ENCODE results near the gene TTLL5. TPM values are rescaled to one million over a fixed set of nuclear protein-coding genes. Genes with fewer than 3 reads are reported as not detected.

Gene TTLL5
- total RNA-seq, 4 donors from 2014 or later, result 14.2 to 27.1 (median 21.2) TPM

DNA sequence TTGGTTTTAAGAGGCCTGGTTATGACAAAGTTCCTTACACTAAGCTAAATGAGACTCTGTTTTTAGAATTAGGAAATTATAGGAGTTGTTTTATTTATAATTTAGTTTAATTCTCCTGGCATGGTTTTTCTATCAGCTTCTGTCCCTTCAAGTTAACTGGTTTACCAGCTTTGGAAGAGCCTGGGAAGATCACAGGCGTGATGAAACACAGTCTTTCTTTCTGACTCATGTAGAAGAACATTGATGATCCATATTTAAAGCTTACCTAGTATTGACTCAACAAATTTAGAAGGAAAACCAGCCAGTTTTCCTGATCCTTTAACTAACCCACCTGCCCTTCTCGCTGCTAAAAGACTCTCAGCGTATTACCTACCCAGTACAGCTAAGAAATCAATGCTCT, 165.6 kb downstream of the TTLL5 start:
- Histone ChIP-seq H3K27me3 (no peaks in the 10 kb centered on the region), H3K27ac (peak overlapping the region in 2 of 4 donors; percentile 68), H3K4me3 (no peak overlapping the region), H3K4me1 (peaks cover 0 to 58% (median 9%) of the 10 kb centered on the region in 3 donors), H3K36me3 (peaks cover 0 to 3% (median 0%) of the 10 kb centered on the region in 3 donors), H3K9me3 (no peaks in the 10 kb centered on the region)
- WGBS, 2 donors, result 62 to 86% methylated on average over 3 of the region's 3 CpGs
- DNase-seq, result no peak
- no peak for TF ChIP-seq POLR2A (IDR thresholded peaks at IDR 0.05)
- TF ChIP-seq, protein P1, sequence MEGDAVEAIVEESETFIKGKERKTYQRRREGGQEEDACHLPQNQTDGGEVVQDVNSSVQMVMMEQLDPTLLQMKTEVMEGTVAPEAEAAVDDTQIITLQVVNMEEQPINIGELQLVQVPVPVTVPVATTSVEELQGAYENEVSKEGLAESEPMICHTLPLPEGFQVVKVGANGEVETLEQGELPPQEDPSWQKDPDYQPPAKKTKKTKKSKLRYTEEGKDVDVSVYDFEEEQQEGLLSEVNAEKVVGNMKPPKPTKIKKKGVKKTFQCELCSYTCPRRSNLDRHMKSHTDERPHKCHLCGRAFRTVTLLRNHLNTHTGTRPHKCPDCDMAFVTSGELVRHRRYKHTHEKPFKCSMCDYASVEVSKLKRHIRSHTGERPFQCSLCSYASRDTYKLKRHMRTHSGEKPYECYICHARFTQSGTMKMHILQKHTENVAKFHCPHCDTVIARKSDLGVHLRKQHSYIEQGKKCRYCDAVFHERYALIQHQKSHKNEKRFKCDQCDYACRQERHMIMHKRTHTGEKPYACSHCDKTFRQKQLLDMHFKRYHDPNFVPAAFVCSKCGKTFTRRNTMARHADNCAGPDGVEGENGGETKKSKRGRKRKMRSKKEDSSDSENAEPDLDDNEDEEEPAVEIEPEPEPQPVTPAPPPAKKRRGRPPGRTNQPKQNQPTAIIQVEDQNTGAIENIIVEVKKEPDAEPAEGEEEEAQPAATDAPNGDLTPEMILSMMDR (IDR thresholded peaks at IDR 0.05), result no peak
- intact Hi-C loops (cut with DNase I), result no loop called here

DNA sequence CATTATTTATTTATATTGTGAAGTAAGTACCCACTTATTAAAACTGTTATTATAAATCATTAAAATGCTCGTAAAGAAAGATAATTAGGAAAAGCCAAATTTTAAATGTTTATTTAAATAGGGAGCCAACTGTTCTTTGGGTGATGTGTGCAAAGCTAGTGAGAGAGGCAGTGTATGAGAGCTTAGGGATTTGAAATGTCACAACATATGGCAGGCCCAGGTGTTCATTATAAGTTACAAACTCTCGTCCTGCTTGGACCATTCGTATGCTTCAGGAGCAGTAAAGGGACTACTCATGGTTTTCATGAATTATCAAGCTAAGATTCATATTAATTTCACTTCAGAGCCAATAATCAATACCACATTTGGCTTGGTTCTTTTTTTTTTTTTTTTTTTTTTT, 166.3 kb downstream of the TTLL5 start:
- peaks cover 0 to 57% (median 9%) of the 10 kb centered on the region in 3 donors for H3K4me1 ChIP-seq

DNA sequence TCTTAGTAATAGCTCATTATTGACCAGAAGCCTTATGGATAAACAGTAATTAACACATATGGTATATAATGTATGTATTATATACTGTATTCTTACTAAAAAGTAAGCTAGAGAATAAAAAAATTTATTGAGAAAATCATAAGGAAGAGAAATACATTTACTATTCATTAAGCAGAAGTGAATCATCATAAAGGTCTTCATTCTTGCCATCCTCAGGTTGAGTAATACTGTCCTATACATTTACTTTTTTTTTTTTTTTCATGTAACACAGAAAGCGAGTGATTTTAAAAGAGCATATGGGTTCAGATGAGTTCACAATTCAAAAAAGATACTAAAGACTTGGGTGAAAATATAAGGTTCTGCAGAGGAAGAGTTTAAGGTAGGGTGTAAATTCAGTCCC, 168.3 kb downstream of the TTLL5 start:
- H3K9me3 ChIP-seq, result no peaks in the 10 kb centered on the region
- no peak for DNase-seq
- peaks cover 0 to 38% (median 0%) of the 10 kb centered on the region in 3 donors for H3K4me1 ChIP-seq
- H3K27me3 ChIP-seq, result no peaks in the 10 kb centered on the region
- H3K27ac ChIP-seq, result no peak overlapping the region
- WGBS, 2 donors, result 93 to 94% methylated on average over 1 of the region's 1 CpG
- intact Hi-C loops (cut with DNase I), result no loop called here
- H3K36me3 ChIP-seq, result no peaks in the 10 kb centered on the region
- TF ChIP-seq, protein P1 (IDR thresholded peaks at IDR 0.05), result no peak
- no peak for TF ChIP-seq POLR2A (IDR thresholded peaks at IDR 0.05)
- no peak overlapping the region for H3K4me3 ChIP-seq

More for the DNA sequence above, 166.3 kb downstream of the TTLL5 start:
- intact Hi-C loops (cut with DNase I), result no loop called here
- Histone ChIP-seq H3K9me3 (no peaks in the 10 kb centered on the region), H3K27ac (no peak overlapping the region), H3K4me3 (no peak overlapping the region), H3K27me3 (no peaks in the 10 kb centered on the region), H3K36me3 (no peaks in the 10 kb centered on the region)
- 89 to 90% methylated on average over 3 of the region's 3 CpGs for WGBS, 2 donors
- no peak for DNase-seq
- no peak for TF ChIP-seq POLR2A (IDR thresholded peaks at IDR 0.05)
- TF ChIP-seq, protein P1 (IDR thresholded peaks at IDR 0.05), result no peak

DNA sequence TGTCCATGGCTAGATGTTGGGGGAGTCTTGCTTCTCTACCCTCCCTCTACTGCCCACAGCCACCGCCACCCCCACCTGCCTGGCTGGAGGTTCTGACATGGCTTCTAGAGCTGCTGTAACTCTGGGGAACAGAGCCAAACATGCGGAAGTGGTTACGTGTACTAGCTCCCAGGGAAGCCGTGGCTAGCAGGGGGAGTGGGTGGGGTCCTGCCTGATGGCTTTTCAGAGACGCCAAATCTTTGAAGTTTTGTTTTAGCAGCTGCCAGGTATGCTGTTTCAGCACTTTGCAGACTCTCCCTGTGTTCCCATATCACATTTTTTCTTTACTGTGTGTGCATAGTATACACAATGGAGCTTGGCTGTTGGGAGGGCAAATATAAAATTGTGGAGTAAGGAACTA, 170.4 kb downstream of the TTLL5 start:
- no peaks in the 10 kb centered on the region for H3K9me3 ChIP-seq
- H3K4me1 ChIP-seq, result peaks cover 0 to 18% (median 0%) of the 10 kb centered on the region in 3 donors
- peak overlapping the region in 2 of 4 donors; percentile 23 to 32 for H3K27ac ChIP-seq
- no peak overlapping the region for H3K4me3 ChIP-seq
- no peak for DNase-seq
- no peaks in the 10 kb centered on the region for H3K27me3 ChIP-seq
- intact Hi-C loops (cut with DNase I), result no loop called here
- no peaks in the 10 kb centered on the region for H3K36me3 ChIP-seq
- WGBS, 2 donors, result 44 to 71% methylated on average over 2 to 5 of the region's 5 CpGs
- TF ChIP-seq, protein P1 (IDR thresholded peaks at IDR 0.05), result no peak
- TF ChIP-seq POLR2A (IDR thresholded peaks at IDR 0.05), result no peak

DNA sequence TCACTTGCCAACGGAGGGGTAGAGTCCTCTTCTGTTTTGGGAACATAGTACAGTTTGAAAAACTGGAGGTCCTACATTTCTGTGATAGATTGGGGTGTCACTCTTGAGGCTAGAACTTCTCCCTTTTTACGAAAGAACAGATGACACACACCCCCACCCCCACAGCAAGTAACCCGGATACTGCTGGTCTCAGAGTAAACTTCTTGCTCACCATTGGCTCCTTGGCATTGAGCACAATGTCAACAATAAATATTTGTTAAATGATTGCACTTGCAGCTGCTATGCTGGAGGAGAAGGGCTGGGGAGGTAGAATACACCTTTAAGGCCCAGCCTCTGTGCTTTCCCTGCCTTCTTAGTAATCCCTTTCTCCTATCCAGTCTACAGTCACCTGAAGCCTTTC, 170.9 kb downstream of the TTLL5 start:
- Histone ChIP-seq H3K36me3 (peaks cover 0 to 2% (median 0%) of the 10 kb centered on the region in 3 donors), H3K9me3 (no peaks in the 10 kb centered on the region), H3K27me3 (no peaks in the 10 kb centered on the region), H3K4me1 (peaks cover 0 to 13% (median 0%) of the 10 kb centered on the region in 3 donors), H3K4me3 (no peak overlapping the region), H3K27ac (peak overlapping the region in 2 of 4 donors; percentile 23 to 32)
- TF ChIP-seq POLR2A (IDR thresholded peaks at IDR 0.05), result no peak
- TF ChIP-seq, protein P1 (IDR thresholded peaks at IDR 0.05), result no peak
- WGBS, 2 donors, result 67 to 68% methylated on average over 3 of the region's 3 CpGs
- no peak for DNase-seq
- intact Hi-C loops (cut with DNase I), result no loop called here
